ENCODE measurements around the gene FOXD2. TPM values are rescaled to one million over a fixed set of nuclear protein-coding genes. Genes with fewer than 3 reads are reported as not detected.

Gene FOXD2
- polyA plus RNA-seq, 3 donors = 4.8 to 6.1 (median 5.3) TPM

DNA sequence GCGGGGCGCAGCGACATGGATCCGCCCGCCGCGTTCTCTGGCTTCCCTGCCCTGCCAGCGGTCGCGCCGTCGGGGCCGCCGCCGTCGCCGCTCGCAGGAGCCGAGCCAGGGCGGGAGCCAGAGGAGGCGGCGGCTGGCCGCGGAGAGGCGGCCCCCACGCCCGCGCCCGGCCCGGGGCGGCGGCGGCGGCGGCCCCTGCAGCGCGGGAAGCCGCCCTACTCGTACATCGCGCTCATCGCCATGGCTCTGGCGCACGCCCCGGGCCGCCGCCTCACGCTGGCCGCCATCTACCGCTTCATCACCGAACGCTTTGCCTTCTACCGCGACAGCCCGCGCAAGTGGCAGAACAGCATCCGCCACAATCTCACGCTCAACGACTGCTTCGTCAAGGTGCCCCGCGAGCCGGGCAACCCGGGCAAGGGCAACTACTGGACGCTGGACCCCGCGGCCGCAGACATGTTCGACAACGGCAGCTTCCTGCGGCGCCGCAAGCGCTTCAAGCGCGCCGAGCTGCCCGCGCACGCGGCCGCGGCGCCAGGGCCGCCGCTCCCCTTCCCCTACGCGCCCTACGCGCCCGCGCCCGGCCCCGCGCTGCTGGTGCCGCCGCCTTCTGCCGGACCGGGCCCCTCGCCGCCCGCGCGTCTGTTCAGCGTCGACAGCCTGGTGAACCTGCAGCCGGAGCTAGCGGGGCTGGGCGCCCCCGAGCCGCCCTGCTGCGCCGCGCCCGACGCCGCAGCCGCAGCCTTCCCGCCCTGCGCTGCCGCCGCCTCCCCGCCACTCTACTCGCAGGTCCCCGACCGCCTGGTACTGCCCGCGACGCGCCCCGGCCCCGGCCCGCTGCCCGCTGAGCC is 21.3 kb upstream of the FOXD2 start:
- no peak for DNase-seq (ENCODE audit: low read depth in 3 of 3, low spot score in 2 of 3)

DNA sequence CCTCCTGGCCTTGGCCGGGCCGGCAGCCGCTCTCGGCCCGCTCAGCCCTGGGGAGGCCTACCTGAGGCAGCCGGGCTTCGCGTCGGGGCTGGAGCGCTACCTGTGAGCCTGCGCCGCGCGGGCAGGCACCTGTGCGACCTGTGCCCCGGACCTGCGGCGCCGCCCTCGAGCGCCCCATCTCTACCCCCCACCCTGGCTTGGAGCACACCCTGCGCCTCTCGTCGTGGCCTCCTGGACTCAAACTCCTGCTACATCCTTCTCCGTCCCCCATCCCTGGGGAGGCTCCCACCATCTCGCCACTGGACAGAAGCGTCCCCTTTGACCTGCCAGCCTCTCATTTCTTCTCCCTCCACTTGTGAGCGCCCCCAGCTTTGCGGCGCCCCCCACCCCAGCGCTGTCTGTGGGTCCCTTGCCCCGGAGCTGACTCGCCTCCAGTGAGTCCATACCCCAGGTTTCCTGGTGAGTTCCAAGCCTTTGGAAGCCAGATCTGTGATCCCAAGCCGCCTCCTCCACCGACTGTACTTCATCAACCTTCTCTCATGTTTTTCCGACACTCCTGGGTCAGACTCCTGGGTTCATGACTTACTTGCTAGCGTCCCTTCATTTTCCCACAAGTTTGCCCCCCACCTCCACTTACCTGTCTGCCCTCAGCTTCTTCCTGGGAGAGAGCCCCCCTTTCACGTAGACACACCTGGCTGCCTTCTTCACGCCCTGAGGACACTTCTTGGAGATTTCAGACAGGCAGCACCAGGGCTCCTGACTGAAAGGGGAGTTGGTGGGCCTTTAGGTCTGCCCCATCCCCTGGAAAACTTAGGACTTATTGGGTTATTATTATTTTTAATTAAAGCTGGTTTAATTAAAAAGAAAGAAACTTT is 20.4 kb upstream of the FOXD2 start:
- no peak for DNase-seq (ENCODE audit: low read depth in 3 of 3, low spot score in 2 of 3)

GRCh38 chr1:47418122-47418521 is 19.7 kb upstream of the FOXD2 start:
- DNase-seq (ENCODE audit: low read depth in 3 of 3, low spot score in 2 of 3) = no peak

- DNase-seq (ENCODE audit: low read depth in 3 of 3, low spot score in 2 of 3) = no peak
Observed at GRCh38 chr1:47418681-47419325, 19.0 kb upstream of the FOXD2 start.

DNA sequence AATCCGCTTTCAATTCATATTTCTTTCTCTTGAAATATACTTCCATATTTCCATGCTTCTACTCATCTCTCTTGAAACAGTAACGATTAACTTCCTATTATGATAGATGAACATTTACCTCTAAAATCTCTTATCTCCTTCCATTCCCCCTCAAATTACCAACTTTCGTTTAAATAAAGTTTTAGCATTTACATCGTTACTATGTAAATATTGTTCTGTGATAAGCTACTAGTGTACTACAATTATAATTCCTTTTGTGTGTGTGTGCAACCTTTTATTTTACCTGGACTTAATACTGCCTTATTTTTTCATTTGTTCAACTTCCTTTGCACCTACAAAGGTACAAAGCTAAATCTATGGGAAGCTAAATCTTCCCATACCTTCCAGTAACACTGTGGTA is 17.3 kb upstream of the FOXD2 start:
- DNase-seq (ENCODE audit: low read depth in 3 of 3, low spot score in 2 of 3) = no peak

DNA sequence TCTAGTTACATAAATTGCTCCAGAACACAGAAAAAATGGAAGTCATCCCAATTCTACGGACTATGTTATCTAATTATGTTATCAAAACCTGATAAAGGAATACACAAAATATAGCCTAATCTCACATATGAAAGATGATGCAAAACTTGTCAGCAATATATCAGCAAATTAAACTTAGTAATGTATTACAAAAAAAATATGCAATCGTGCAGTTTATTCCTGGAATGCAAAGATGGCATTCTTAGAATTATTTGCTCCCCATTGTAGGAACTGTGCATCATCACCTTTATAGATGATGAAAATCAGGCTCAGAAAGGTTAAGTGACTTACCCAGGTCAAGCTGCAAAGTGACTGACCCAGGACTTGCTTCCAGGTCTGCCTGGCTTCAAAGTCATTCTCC is 14.0 kb upstream of the FOXD2 start:
- DNase-seq (ENCODE audit: low read depth in 3 of 3, low spot score in 2 of 3) = no peak

GRCh38 chr1:47424336-47424982 is 13.4 kb upstream of the FOXD2 start:
- no peak for DNase-seq (ENCODE audit: low read depth in 3 of 3, low spot score in 2 of 3)

- DNase-seq (ENCODE audit: low read depth in 3 of 3, low spot score in 2 of 3) = no peak
Observed at GRCh38 chr1:47431534-47431933, 6.3 kb upstream of the FOXD2 start.

GRCh38 chr1:47432071-47433036 is 5.5 kb upstream of the FOXD2 start:
- no peak for DNase-seq (ENCODE audit: low read depth in 3 of 3, low spot score in 2 of 3)

DNA sequence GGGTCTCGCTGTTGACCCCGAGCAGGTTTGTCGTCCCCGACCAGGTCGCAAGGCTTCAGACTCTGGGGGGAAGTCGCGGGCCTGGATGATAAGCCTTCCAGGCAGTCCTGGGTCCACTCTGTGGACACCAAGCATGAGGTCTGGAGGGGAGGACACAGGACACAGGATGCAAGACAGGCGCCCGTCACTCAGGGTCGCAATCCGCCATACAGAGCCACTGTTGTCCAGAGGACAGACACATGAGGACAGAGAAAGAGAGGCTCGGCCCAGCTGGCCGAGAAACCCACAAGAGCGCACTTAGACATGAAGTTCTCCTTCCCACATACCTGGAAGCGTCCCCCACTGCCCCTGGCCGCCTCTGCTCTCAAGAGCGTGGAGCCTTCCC is 4.8 kb upstream of the FOXD2 start:
- no peak for DNase-seq (ENCODE audit: low read depth in 3 of 3, low spot score in 2 of 3)

- DNase-seq (ENCODE audit: low read depth in 3 of 3, low spot score in 2 of 3) = no peak
Observed at GRCh38 chr1:47433477-47434050, 4.3 kb upstream of the FOXD2 start.

DNA sequence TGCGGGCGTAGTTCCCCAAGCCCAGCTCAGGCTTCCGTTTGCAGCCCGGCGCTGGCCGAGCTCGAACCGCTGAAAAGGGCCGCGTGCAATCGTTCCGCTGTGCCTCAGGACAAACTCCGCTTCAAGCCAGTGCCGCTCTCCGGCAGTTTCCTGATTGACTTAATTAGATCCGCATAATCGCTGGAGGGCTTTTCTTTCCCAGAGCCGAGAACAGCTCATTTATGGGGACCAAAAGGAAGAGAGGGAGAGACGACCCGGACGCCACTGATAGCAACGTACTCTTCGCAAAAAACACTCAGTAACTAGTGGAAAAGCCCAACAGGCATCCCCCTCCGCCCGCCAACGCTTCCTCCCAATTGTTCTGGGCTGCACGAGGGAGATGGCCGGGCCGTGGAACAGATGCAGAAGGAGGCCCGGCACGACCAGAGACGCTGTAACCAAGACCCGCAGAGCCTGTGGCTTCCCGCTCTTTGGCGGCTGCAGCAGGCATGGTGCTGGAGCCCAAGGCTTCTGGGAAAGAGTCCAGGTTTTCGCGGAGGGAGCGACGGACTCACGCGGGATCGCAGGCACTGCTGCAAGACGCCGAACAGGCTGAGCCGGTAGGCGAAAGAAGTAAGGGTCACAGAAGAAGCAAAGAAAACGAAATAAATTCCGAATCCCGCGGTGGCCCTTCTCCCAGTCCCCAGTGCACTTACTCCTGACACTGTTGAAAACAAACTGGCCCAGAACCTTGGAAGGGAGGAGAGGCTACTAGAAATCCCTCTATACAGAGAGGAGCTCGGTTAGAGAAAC is 3.6 kb upstream of the FOXD2 start:
- DNase-seq (ENCODE audit: low read depth in 3 of 3, low spot score in 2 of 3) = no peak

DNA sequence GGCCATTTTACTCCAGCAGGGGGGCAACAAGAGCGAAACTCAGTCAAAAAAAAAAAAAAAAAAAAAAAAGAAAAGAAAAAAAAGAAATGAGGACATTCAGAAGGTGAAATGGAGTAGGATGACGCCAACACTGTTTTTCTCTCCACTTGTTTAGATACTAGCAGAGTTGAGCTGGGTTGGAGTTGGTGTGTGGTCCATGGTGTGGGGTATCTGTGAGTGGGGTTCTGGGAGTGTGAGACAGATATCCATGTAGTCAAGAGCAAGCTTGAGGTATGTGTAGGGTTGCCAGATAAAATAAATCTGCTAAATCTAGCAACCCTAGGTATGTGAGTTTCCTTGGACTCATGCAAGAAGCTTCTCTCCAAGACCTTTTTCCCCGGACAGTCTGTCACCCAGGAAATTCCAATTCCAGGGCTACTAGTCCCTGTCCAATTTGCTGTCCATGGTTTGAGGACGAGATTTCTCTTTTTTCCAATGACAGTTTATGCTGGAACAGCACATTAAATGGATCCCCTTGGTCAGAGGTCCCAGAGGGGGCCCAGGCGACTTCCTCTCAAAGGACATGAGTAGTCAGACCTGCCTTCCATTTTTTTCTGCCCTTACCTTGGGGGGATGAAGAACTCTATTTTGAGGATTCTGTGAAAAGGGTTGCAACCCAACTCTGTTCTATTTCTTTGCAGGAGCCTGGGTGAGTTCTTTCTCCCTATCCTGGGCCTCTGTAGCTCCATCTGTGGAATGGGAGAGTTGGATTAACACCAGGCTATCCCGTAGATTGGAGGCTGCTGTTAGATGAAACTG is 2.1 kb upstream of the FOXD2 start:
- no peak for DNase-seq (ENCODE audit: low read depth in 3 of 3, low spot score in 2 of 3)

DNA sequence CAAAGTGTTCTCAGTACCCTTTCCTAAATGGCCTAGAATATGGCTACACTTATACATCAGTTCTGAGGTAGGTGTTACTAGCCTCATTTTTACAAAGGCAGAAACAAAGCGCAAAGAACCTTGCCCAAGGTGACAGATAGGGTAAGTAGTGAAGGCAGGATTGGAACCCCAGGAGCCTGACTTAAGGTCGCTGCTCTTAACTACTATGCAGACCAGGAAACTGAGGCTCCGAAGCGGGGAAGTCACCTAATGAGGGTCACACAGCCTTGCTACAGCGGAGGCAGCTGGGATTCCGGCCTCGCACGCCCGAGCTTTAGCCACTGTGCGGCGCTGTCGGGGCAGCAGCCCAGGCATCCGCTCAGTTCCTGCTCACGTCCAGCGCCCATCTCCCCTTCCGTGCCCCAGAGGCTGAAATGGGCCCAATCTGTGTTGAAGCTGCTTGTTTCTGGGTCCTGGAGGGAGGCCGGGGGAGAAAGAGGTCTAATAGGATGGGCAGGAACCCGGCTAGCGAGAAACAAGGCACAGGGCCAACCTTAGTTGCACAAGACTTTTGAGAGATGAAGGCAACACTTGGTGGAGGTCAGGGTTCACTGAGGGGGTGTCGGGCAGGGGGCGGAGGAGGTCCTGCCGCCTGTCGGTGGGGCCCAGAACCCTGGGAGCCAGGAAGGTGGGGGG is 1.4 kb upstream of the FOXD2 start:
- DNase-seq (ENCODE audit: low read depth in 3 of 3, low spot score in 2 of 3) = no peak

DNA sequence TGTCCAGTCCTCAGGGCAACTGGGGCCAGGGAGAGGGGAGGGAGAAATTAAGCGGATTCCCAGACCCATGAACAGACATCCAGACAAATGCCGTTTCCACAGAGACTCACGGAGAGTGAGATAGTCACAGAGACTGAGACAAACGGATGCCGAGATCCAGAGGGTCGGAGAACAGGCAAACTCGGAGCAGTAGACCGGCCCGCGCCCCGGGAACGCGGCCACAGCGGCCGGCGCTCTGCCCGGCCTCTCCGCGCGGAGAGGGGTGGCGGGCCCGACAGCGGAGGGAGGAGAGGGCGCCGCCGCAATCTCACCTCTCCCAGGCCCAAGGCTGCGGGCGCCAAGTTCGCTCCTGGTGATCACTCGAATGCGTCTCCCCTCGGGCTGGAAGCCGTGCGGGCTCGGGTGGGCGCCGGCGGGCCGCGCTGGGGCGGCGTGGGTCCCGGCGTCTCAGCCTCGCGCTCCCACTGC is 831 bp upstream of the FOXD2 start:
- no peak for DNase-seq (ENCODE audit: low read depth in 3 of 3, low spot score in 2 of 3)

DNA sequence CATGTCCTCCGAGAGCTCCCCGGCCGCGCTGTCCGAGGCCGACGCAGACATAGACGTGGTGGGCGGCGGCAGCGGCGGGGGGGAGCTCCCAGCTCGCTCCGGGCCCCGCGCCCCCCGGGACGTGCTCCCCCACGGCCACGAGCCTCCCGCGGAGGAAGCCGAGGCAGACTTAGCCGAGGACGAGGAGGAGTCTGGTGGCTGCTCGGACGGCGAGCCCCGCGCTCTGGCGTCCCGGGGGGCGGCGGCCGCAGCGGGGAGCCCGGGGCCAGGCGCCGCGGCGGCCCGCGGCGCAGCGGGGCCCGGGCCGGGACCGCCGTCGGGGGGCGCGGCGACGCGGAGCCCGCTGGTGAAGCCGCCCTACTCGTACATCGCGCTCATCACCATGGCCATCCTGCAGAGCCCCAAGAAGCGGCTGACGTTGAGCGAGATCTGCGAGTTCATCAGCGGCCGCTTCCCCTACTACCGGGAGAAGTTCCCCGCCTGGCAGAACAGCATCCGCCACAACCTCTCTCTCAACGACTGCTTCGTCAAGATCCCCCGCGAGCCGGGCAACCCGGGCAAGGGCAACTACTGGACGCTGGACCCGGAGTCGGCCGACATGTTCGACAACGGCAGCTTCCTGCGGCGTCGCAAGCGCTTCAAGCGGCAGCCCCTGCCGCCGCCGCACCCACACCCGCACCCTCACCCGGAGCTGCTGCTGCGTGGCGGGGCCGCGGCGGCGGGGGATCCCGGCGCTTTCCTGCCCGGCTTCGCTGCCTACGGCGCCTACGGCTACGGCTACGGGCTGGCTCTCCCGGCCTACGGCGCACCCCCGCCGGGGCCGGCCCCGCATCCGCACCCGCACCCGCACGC is 547 bp downstream of the FOXD2 start:
- DNase-seq (ENCODE audit: low read depth in 3 of 3, low spot score in 2 of 3) = no peak

Measured in right renal cortex interstitium (tissue), 3 donors.